ENCODE results near the gene KRTAP10-8. TPM values are rescaled to one million over a fixed set of nuclear protein-coding genes. Genes with fewer than 3 reads are reported as not detected.

The KRTAP10-8 gene
- total RNA-seq, 1 experiment from 2014 or later = not detected

- Histone ChIP-seq H3K9me2 (ENCODE audit: insufficient read depth) (no peaks in the 10 kb centered on the region), H2AFZ (no peak overlapping the region), H3K4me1 (replicated peaks; ENCODE audit: insufficient read depth) (no peaks in the 10 kb centered on the region), H3K27me3 (ENCODE audit: insufficient read depth, low read depth) (peaks cover 62% of the 10 kb centered on the region), H3K27ac (no peak overlapping the region), H3K9me3 (ENCODE audit: insufficient read depth, low read depth) (no peaks in the 10 kb centered on the region), H4K20me1 (ENCODE audit: insufficient read depth) (no peaks in the 10 kb centered on the region), H3F3A (ENCODE audit: insufficient read depth, low read depth) (no peaks in the 10 kb centered on the region), H3K36me3 (ENCODE audit: low read depth) (no peaks in the 10 kb centered on the region), H3K4me3 (no peak overlapping the region), H3K4me2 (no peak overlapping the region), H3K79me2 (ENCODE audit: low read depth) (no peaks in the 10 kb centered on the region)
- CTCF ChIA-PET = no interaction called here
- POLR2A ChIA-PET (ENCODE audit: unreplicated experiment) = no interaction called here
- no TSS peak for BruUV-seq (replicated peaks)
- DNase-seq = no peak
- intact Hi-C loops (cut with micrococcal nuclease; ENCODE audit: unreplicated experiment) = no loop called here
- TF ChIP-seq EZH2 (IDR thresholded peaks at IDR 0.05; ENCODE audit: low read depth) (no peak), CTCF (conservative IDR thresholded peaks at IDR 0.05) (no peak)
Measured at GRCh38 chr21:44568667-44569556, 43.0 kb upstream of the KRTAP10-8 start.

- DNase-seq = no peak
- no TSS peak for BruUV-seq (replicated peaks)
- Histone ChIP-seq H3F3A (ENCODE audit: insufficient read depth, low read depth) (no peaks in the 10 kb centered on the region), H3K9me3 (ENCODE audit: insufficient read depth, low read depth) (no peaks in the 10 kb centered on the region), H3K4me2 (no peak overlapping the region), H3K9me2 (ENCODE audit: insufficient read depth) (no peaks in the 10 kb centered on the region), H4K20me1 (ENCODE audit: insufficient read depth) (no peaks in the 10 kb centered on the region), H3K27ac (no peak overlapping the region), H3K27me3 (ENCODE audit: insufficient read depth, low read depth) (peaks cover 59% of the 10 kb centered on the region), H2AFZ (no peak overlapping the region), H3K4me1 (replicated peaks; ENCODE audit: insufficient read depth) (no peaks in the 10 kb centered on the region), H3K79me2 (ENCODE audit: low read depth) (no peaks in the 10 kb centered on the region), H3K4me3 (no peak overlapping the region), H3K36me3 (ENCODE audit: low read depth) (no peaks in the 10 kb centered on the region)
- intact Hi-C loops (cut with micrococcal nuclease; ENCODE audit: unreplicated experiment) = no loop called here
- ChIA-PET CTCF (no interaction called here), POLR2A (ENCODE audit: unreplicated experiment) (no interaction called here)
- TF ChIP-seq CTCF (conservative IDR thresholded peaks at IDR 0.05) (no peak), EZH2 (IDR thresholded peaks at IDR 0.05; ENCODE audit: low read depth) (no peak)
Measured at GRCh38 chr21:44569861-44570517, 41.9 kb upstream of the KRTAP10-8 start.

- Histone ChIP-seq H4K20me1 (ENCODE audit: insufficient read depth) (no peaks in the 10 kb centered on the region), H3K9me2 (ENCODE audit: insufficient read depth) (no peaks in the 10 kb centered on the region), H3K4me3 (no peak overlapping the region), H3K27ac (no peak overlapping the region), H3F3A (ENCODE audit: insufficient read depth, low read depth) (no peaks in the 10 kb centered on the region), H3K36me3 (ENCODE audit: low read depth) (no peaks in the 10 kb centered on the region), H3K27me3 (ENCODE audit: insufficient read depth, low read depth) (peaks cover 67% of the 10 kb centered on the region), H3K4me1 (replicated peaks; ENCODE audit: insufficient read depth) (no peaks in the 10 kb centered on the region), H3K79me2 (ENCODE audit: low read depth) (no peaks in the 10 kb centered on the region), H2AFZ (no peak overlapping the region), H3K4me2 (no peak overlapping the region), H3K9me3 (ENCODE audit: insufficient read depth, low read depth) (no peaks in the 10 kb centered on the region)
- no peak for DNase-seq
- BruUV-seq (replicated peaks) = no TSS peak
- ChIA-PET CTCF (no interaction called here), POLR2A (ENCODE audit: unreplicated experiment) (no interaction called here)
- TF ChIP-seq CTCF (conservative IDR thresholded peaks at IDR 0.05) (no peak), EZH2 (IDR thresholded peaks at IDR 0.05; ENCODE audit: low read depth) (no peak)
- intact Hi-C loops (cut with micrococcal nuclease; ENCODE audit: unreplicated experiment) = no loop called here
Measured at GRCh38 chr21:44571296-44571695, 40.6 kb upstream of the KRTAP10-8 start.

All from PC-9 (cell line).